GM23338 (cell line): ENCODE data around the gene CA12. TPM values are rescaled to one million over a fixed set of nuclear protein-coding genes. Genes with fewer than 3 reads are reported as not detected.

Source experiments
- ATAC-seq: fragments of 200-7000 bp; cut with Tn5 transposase; 3 replicates; pipeline ENCODE4 v1.9.1; 2020
- DNase-seq: peaks from one replicate; pipeline ENCODE4 v3.0.0-alpha.2; 2015; ENCODE audit warnings: low spot score
- H2AFZ ChIP-seq: fragments of 200-600 bp; sonication (generic); 2 replicates; pipeline ENCODE4 v1.8.0; 2016; ENCODE audit warnings: antibody characterized with exemption, mild to moderate bottlenecking, moderate library complexity
- H3F3A ChIP-seq: fragments of 200-600 bp; sonication (generic); replicated peaks from 2 replicates; pipeline ENCODE4 v1.8.0; 2017; ENCODE audit warnings: antibody characterized with exemption, mixed run types, low read depth
- H3K27ac ChIP-seq: fragments of 200-600 bp; sonication (generic); 2 replicates; pipeline ENCODE4 v1.6.1; 2016; ENCODE audit warnings: low read depth
- H3K27me3 ChIP-seq: fragments of 200-600 bp; sonication (generic); 2 replicates; pipeline ENCODE4 v1.8.0; 2016; ENCODE audit warnings: mild to moderate bottlenecking, mixed run types, moderate library complexity; ENCODE audit not compliant: insufficient read depth
- H3K36me3 ChIP-seq: fragments of 200-600 bp; sonication (generic); 2 replicates; pipeline ENCODE4 v1.8.0; 2016; ENCODE audit warnings: mild to moderate bottlenecking; ENCODE audit not compliant: insufficient read depth
- H3K4me1 ChIP-seq: fragments of 200-600 bp; sonication (generic); 2 replicates; pipeline ENCODE4 v1.8.0; 2016; ENCODE audit warnings: mild to moderate bottlenecking, moderate library complexity; ENCODE audit not compliant: insufficient read depth
- H3K4me2 ChIP-seq: fragments of 200-600 bp; sonication (generic); 2 replicates; pipeline ENCODE4 v1.7.1; 2017; ENCODE audit warnings: mixed run types
- H3K4me3 ChIP-seq: fragments of 200-600 bp; sonication (generic); 2 replicates; pipeline ENCODE4 v1.6.1; 2016; ENCODE audit warnings: mixed run types
- H3K79me2 ChIP-seq: fragments of 200-600 bp; sonication (generic); replicated peaks from 2 replicates; pipeline ENCODE4 v1.8.0; 2017; ENCODE audit warnings: mild to moderate bottlenecking; ENCODE audit not compliant: insufficient read depth
- H3K9me2 ChIP-seq: fragments of 200-600 bp; sonication (generic); 2 replicates; pipeline ENCODE4 v1.8.0; 2017; ENCODE audit not compliant: insufficient read depth
- H4K20me1 ChIP-seq: fragments of 200-600 bp; sonication (generic); replicated peaks from 2 replicates; pipeline ENCODE4 v1.8.0; 2017; ENCODE audit warnings: mild to moderate bottlenecking; ENCODE audit not compliant: insufficient read depth
- H3K27ac Mint-ChIP-seq: 2 replicates; pipeline ENCODE4 v1.8.0; 2020; ENCODE audit warnings: inconsistent platforms, mild to moderate bottlenecking, moderate library complexity, mixed read lengths
- H3K27me3 Mint-ChIP-seq: 3 replicates; pipeline ENCODE4 v1.8.0; 2022; ENCODE audit warnings: low read depth, mild to moderate bottlenecking, moderate library complexity, mixed read lengths, inconsistent platforms; ENCODE audit not compliant: insufficient read depth, poor library complexity
- H3K36me3 Mint-ChIP-seq: 3 replicates; pipeline ENCODE4 v1.8.0; 2021; ENCODE audit warnings: low read depth, mild to moderate bottlenecking, inconsistent platforms, moderate library complexity, mixed read lengths
- H3K4me1 Mint-ChIP-seq: 3 replicates; pipeline ENCODE4 v1.8.0; 2020; ENCODE audit warnings: mild to moderate bottlenecking, inconsistent platforms, mixed read lengths
- H3K4me3 Mint-ChIP-seq: 3 replicates; pipeline ENCODE4 v1.8.0; 2021; ENCODE audit warnings: moderate library complexity, mild to moderate bottlenecking, inconsistent platforms, mixed read lengths
- H3K9me3 Mint-ChIP-seq: 3 replicates; pipeline ENCODE4 v1.8.0; 2020; ENCODE audit warnings: moderate library complexity, mild to moderate bottlenecking, inconsistent platforms, mixed read lengths
- CREB1 ChIP-seq: fragments of 250-450 bp; sonication (Bioruptor Pico); IDR thresholded peaks from 2 replicates; pipeline ENCODE4 v1.5.0; 2020; ENCODE audit warnings: low read depth, mild to moderate bottlenecking, moderate library complexity
- EZH2 ChIP-seq: fragments of 200-600 bp; sonication (generic); IDR thresholded peaks from one replicate; pipeline ENCODE4 v1.8.0; 2017; ENCODE audit warnings: antibody characterized with exemption, mild to moderate bottlenecking, low read depth; ENCODE audit not compliant: unreplicated experiment
- EZH2phosphoT487 ChIP-seq: fragments of 200-600 bp; sonication (generic); IDR thresholded peaks from one replicate; pipeline ENCODE4 v1.8.1; 2018; ENCODE audit warnings: antibody characterized with exemption; ENCODE audit not compliant: unreplicated experiment
- JUNB ChIP-seq: IDR thresholded peaks from one replicate; pipeline ENCODE4 v1.6.1; 2016; ENCODE audit warnings: antibody characterized with exemption; ENCODE audit not compliant: unreplicated experiment
- NANOG ChIP-seq: IDR thresholded peaks from 2 replicates; pipeline ENCODE4 v1.6.1; 2016; ENCODE audit warnings: antibody characterized with exemption, borderline replicate concordance
- POLR2AphosphoS5 ChIP-seq: IDR thresholded peaks from 2 replicates; pipeline ENCODE4 v1.6.1; 2016; ENCODE audit warnings: antibody characterized with exemption, low read depth
- STAT1 ChIP-seq: IDR thresholded peaks from one replicate; pipeline ENCODE4 v1.6.1; 2016; ENCODE audit warnings: antibody characterized with exemption; ENCODE audit not compliant: unreplicated experiment
- ZNF331 ChIP-seq: fragments of 250-450 bp; sonication (Bioruptor Pico); IDR thresholded peaks from 2 replicates; pipeline ENCODE4 v1.5.0; 2020; ENCODE audit warnings: low read depth, mild to moderate bottlenecking, moderate library complexity
- polyA plus RNA-seq: library from polyadenylated mRNA; unstranded; fragments of >200 nt; fragmentation: Nextera tagmentation; extraction: Ambion mirVana; gene quantifications from 2 replicates; pipeline ENCODE4 v1.2.1, GENCODE V29; 2016
- total RNA-seq: library from RNA; depleted of rRNA; stranded (reverse); fragments of >200 nt; shearing (Covaris generic); gene quantifications from 2 replicates; pipeline ENCODE4 v1.2.3, GENCODE V29; 2014
- TF ChIP-seq, protein P1 (sequence below): IDR thresholded peaks from 2 replicates; pipeline ENCODE4 v1.6.1; 2016; ENCODE audit warnings: antibody characterized with exemption
- TF ChIP-seq, protein P2 (sequence below): IDR thresholded peaks from one replicate; pipeline ENCODE4 v1.6.1; 2018; ENCODE audit warnings: antibody characterized with exemption; ENCODE audit not compliant: unreplicated experiment
- TF ChIP-seq, protein P3 (sequence below), 2 experiments: fragments of 200-600 bp in 1 of 2; sonication (generic) in 1 of 2; conservative IDR thresholded peaks; 2 replicates each; pipeline versions ENCODE4 v1.5.1 to v1.6.1; 2016 to 2017; ENCODE audit warnings: antibody characterized with exemption in 2 of 2, low read depth in 2 of 2, mild to moderate bottlenecking in 2 of 2, moderate library complexity in 1 of 2

The CA12 gene
- total and polyA plus RNA-seq, 2 experiments from 2014 or later: 2.9 to 5.2 TPM

DNA sequence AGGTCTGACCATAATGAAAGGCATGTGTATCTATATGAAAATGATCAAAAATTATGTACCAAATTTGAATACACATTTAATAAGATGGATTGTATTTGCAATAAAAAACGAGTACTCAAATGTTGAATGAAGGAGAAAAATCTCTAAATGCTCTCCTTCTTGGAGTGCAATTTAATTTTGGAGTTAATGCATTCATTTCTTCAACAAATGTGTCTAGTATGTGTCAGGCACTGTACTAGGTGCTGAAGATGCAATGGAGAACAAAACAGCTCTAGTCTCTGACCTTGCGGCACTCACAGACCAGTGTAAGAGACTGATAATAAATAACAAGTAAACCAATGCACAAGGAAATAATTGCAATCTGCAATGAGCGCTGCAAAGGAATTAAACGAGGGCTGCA, 28.8 kb downstream of the CA12 start:
- Mint-ChIP-seq H3K4me3 (no peak overlapping the region), H3K9me3 (no peaks in the 10 kb centered on the region), H3K4me1 (peaks cover 12% of the 10 kb centered on the region), H3K36me3 (no peaks in the 10 kb centered on the region), H3K27ac (no peak overlapping the region), H3K27me3 (no peaks in the 10 kb centered on the region)
- Histone ChIP-seq H3K27me3 (no peaks in the 10 kb centered on the region), H3K36me3 (no peaks in the 10 kb centered on the region), H4K20me1 (no peaks in the 10 kb centered on the region), H3K27ac (no peak overlapping the region), H2AFZ (no peak overlapping the region), H3K4me2 (no peak overlapping the region), H3K4me1 (no peaks in the 10 kb centered on the region), H3K4me3 (no peak overlapping the region), H3F3A (no peaks in the 10 kb centered on the region), H3K79me2 (no peaks in the 10 kb centered on the region), H3K9me2 (no peaks in the 10 kb centered on the region)
- no peak for DNase-seq
- TF ChIP-seq POLR2AphosphoS5 (no peak), ZNF331 (no peak)
- TF ChIP-seq, protein P1, sequence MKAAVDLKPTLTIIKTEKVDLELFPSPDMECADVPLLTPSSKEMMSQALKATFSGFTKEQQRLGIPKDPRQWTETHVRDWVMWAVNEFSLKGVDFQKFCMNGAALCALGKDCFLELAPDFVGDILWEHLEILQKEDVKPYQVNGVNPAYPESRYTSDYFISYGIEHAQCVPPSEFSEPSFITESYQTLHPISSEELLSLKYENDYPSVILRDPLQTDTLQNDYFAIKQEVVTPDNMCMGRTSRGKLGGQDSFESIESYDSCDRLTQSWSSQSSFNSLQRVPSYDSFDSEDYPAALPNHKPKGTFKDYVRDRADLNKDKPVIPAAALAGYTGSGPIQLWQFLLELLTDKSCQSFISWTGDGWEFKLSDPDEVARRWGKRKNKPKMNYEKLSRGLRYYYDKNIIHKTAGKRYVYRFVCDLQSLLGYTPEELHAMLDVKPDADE: no peak
- ATAC-seq: no peak

DNA sequence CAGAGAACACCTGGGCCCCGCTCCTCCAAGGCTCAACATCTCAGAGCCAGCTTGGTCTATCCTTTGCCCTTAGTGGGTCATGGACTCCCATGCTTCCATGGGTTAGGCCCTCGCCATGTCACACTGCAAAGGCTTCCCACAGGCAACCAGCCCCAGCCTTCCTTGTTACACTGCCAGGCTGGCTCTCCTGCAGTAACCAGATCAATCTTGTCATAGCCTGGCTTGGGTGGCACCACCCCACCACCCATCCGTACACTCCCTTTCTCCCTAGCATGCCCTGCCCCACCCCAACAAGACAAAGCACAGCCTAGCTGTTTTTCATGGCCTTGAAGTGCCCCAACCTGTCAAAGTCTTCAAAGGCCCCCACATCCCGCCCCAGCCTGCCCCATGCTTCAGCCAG, 30.5 kb downstream of the CA12 start:
- H3K27me3 Mint-ChIP-seq: no peaks in the 10 kb centered on the region
- H3K27ac Mint-ChIP-seq: no peak overlapping the region
- no peaks in the 10 kb centered on the region for H3K9me3 Mint-ChIP-seq
- no peak overlapping the region for H3K4me2 ChIP-seq
- no peaks in the 10 kb centered on the region for H3K27me3 ChIP-seq
- no peaks in the 10 kb centered on the region for H3K79me2 ChIP-seq
- TF ChIP-seq JUNB: no peak
- no peak for TF ChIP-seq NANOG
- no peak for TF ChIP-seq EZH2
- no peak for TF ChIP-seq CREB1
- no peak for TF ChIP-seq POLR2AphosphoS5
- no peak for TF ChIP-seq ZNF331
- TF ChIP-seq, protein P2, sequence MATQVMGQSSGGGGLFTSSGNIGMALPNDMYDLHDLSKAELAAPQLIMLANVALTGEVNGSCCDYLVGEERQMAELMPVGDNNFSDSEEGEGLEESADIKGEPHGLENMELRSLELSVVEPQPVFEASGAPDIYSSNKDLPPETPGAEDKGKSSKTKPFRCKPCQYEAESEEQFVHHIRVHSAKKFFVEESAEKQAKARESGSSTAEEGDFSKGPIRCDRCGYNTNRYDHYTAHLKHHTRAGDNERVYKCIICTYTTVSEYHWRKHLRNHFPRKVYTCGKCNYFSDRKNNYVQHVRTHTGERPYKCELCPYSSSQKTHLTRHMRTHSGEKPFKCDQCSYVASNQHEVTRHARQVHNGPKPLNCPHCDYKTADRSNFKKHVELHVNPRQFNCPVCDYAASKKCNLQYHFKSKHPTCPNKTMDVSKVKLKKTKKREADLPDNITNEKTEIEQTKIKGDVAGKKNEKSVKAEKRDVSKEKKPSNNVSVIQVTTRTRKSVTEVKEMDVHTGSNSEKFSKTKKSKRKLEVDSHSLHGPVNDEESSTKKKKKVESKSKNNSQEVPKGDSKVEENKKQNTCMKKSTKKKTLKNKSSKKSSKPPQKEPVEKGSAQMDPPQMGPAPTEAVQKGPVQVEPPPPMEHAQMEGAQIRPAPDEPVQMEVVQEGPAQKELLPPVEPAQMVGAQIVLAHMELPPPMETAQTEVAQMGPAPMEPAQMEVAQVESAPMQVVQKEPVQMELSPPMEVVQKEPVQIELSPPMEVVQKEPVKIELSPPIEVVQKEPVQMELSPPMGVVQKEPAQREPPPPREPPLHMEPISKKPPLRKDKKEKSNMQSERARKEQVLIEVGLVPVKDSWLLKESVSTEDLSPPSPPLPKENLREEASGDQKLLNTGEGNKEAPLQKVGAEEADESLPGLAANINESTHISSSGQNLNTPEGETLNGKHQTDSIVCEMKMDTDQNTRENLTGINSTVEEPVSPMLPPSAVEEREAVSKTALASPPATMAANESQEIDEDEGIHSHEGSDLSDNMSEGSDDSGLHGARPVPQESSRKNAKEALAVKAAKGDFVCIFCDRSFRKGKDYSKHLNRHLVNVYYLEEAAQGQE: no peak
- TF ChIP-seq, protein P3, sequence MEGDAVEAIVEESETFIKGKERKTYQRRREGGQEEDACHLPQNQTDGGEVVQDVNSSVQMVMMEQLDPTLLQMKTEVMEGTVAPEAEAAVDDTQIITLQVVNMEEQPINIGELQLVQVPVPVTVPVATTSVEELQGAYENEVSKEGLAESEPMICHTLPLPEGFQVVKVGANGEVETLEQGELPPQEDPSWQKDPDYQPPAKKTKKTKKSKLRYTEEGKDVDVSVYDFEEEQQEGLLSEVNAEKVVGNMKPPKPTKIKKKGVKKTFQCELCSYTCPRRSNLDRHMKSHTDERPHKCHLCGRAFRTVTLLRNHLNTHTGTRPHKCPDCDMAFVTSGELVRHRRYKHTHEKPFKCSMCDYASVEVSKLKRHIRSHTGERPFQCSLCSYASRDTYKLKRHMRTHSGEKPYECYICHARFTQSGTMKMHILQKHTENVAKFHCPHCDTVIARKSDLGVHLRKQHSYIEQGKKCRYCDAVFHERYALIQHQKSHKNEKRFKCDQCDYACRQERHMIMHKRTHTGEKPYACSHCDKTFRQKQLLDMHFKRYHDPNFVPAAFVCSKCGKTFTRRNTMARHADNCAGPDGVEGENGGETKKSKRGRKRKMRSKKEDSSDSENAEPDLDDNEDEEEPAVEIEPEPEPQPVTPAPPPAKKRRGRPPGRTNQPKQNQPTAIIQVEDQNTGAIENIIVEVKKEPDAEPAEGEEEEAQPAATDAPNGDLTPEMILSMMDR (conservative IDR thresholded peaks at IDR 0.05; ENCODE audit: low read depth in 2 of 2): no peak
- TF ChIP-seq EZH2phosphoT487: no peak
- TF ChIP-seq, protein P1: no peak
- no peak for TF ChIP-seq STAT1
- no peak overlapping the region for H3K27ac ChIP-seq
- no peaks in the 10 kb centered on the region for H3K36me3 ChIP-seq
- no peak overlapping the region for H2AFZ ChIP-seq
- H3K4me3 ChIP-seq: no peak overlapping the region
- no peaks in the 10 kb centered on the region for H3K4me1 ChIP-seq
- H3F3A ChIP-seq: no peaks in the 10 kb centered on the region
- DNase-seq (no peak), ATAC-seq (no peak)
- no peak overlapping the region for H3K4me3 Mint-ChIP-seq
- H3K9me2 ChIP-seq: no peaks in the 10 kb centered on the region
- H4K20me1 ChIP-seq: no peaks in the 10 kb centered on the region
- H3K4me1 Mint-ChIP-seq: peaks cover 12% of the 10 kb centered on the region
- H3K36me3 Mint-ChIP-seq: no peaks in the 10 kb centered on the region
